GM12892 (cell line): ENCODE results near the gene AKR7A2.

Experiments used
- POLR2A ChIP-seq: IDR thresholded peaks from 2 replicates; pipeline ENCODE4 v1.6.1; 2011; ENCODE audit warnings: low read depth, low read length, control low read depth
- POLR2AphosphoS5 ChIP-seq: IDR thresholded peaks from 2 replicates; pipeline ENCODE4 v1.6.1; 2011; ENCODE audit warnings: low read depth, low read length, control low read depth

- TF ChIP-seq POLR2A, result no peak
- no peak for TF ChIP-seq POLR2AphosphoS5
Observed at GRCh38 chr1:19358710-19359109, 46.8 kb upstream of the AKR7A2 start.
